PFSK-1 (cell line): ENCODE results near the gene CCDC92B.

ENCODE experiments used
- FOXP2 ChIP-seq: optimal IDR thresholded peaks from 2 replicates; pipeline ENCODE3; 2011; ENCODE audit warnings: borderline replicate concordance, control low read depth, inconsistent platforms; ENCODE audit not compliant: insufficient read depth; ENCODE audit errors: extremely low read length, extremely low read depth
- POLR2AphosphoS5 ChIP-seq: IDR thresholded peaks from 2 replicates; pipeline ENCODE4 v1.6.1; 2012; ENCODE audit warnings: low read depth, mild to moderate bottlenecking, control low read depth, low read length, moderate library complexity
- SIN3A ChIP-seq: IDR thresholded peaks from 2 replicates; pipeline ENCODE4 v1.6.1; 2012; ENCODE audit warnings: mild to moderate bottlenecking, low read length, moderate library complexity, borderline replicate concordance; ENCODE audit not compliant: insufficient read depth
- TAF1 ChIP-seq: IDR thresholded peaks from 2 replicates; pipeline ENCODE4 v1.6.1; 2012; ENCODE audit warnings: low read length, control low read depth, borderline replicate concordance; ENCODE audit not compliant: insufficient read depth
- TF ChIP-seq, protein P1 (sequence below), 2 experiments: IDR thresholded peaks; 2 replicates each; pipeline versions ENCODE4 v1.6.1 to v1.8.0; 2011 to 2012; ENCODE audit warnings: low read depth in 2 of 2, low read length in 2 of 2, control low read depth in 1 of 2, inconsistent platforms in 1 of 2, mild to moderate bottlenecking in 1 of 2, moderate library complexity in 1 of 2; ENCODE audit not compliant: insufficient read depth in 1 of 2

CCDC92B gene

DNA sequence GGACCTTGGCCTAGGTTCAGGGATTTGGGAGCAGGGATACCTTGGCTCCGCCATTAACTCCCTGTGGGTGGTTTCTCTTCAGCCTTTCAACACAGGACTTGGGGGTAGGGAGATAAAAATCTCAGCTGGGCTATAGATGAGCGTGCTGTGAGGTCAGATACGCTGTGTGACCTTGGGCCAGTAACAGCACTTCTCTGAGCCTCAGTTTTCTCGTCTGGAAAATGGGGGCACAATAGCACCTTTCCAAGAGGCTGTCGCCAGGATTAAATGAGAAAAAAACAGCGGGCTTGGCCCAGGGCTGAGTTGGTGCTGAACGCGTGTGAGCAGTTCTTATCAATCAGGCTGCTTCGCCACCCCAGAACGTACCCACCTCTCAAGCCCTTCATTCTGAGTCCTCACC is 17.6 kb downstream of the CCDC92B start:
- TF ChIP-seq POLR2AphosphoS5: no peak
- no peak for TF ChIP-seq TAF1
- no peak for TF ChIP-seq FOXP2
- TF ChIP-seq SIN3A: no peak
- TF ChIP-seq, protein P1, sequence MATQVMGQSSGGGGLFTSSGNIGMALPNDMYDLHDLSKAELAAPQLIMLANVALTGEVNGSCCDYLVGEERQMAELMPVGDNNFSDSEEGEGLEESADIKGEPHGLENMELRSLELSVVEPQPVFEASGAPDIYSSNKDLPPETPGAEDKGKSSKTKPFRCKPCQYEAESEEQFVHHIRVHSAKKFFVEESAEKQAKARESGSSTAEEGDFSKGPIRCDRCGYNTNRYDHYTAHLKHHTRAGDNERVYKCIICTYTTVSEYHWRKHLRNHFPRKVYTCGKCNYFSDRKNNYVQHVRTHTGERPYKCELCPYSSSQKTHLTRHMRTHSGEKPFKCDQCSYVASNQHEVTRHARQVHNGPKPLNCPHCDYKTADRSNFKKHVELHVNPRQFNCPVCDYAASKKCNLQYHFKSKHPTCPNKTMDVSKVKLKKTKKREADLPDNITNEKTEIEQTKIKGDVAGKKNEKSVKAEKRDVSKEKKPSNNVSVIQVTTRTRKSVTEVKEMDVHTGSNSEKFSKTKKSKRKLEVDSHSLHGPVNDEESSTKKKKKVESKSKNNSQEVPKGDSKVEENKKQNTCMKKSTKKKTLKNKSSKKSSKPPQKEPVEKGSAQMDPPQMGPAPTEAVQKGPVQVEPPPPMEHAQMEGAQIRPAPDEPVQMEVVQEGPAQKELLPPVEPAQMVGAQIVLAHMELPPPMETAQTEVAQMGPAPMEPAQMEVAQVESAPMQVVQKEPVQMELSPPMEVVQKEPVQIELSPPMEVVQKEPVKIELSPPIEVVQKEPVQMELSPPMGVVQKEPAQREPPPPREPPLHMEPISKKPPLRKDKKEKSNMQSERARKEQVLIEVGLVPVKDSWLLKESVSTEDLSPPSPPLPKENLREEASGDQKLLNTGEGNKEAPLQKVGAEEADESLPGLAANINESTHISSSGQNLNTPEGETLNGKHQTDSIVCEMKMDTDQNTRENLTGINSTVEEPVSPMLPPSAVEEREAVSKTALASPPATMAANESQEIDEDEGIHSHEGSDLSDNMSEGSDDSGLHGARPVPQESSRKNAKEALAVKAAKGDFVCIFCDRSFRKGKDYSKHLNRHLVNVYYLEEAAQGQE (IDR thresholded peaks at IDR 0.05; ENCODE audit: insufficient read depth in 1 of 2, low read depth in 2 of 2, low read length in 2 of 2): no peak

DNA sequence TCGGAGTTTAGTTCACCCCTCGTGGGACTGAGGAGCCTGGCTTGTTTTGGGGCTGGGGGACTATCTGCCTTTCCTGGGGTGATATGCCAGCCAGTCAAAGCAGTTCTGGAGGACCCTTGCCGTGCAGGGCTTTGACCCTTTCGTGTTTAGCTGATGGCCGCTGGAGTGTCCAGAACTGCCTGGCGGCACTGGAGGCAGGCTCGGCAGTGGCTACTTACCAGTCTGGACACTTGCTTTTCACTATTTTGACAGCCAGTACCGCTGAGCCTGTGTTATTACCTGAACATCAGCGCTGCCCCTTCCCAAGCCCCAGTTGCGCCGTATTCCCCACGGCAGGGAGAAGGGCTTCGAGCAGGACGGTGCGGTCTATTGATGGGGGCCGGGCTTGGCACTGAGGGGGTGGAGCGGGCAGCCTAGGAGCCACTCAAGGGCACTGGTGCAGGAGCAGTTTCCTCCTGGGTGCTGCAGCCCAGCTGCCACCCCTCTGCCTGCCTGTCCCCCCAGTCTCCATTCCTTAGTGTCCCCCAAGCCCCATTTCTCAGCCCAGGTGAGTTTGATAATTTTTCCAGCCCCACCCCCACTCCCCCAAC is 18.6 kb downstream of the CCDC92B start:
- TF ChIP-seq FOXP2 (no peak), TAF1 (no peak), POLR2AphosphoS5 (no peak), SIN3A (no peak)
- TF ChIP-seq, protein P1 (IDR thresholded peaks at IDR 0.05; ENCODE audit: insufficient read depth in 1 of 2, low read depth in 2 of 2, low read length in 2 of 2): no peak

DNA sequence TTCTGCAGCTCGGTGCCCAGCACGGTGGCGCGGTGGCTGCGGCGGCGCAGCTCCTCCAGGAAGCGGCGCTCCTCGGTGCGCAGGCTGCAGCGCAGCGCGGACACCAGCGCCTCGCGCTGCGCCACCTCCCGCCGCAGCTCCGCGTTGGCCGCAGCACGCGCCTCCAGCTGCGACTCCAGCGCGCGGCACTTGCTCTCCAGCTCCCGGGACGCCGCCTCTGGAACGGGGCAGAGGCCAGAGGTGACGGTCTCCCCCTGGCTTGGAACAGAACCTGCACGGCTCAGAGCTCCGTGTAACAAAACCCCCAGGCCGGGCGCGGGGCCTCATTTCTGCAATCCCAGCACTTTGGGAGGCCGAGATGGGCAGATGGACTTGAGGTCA is 24.7 kb downstream of the CCDC92B start:
- TF ChIP-seq FOXP2 (peak; percentile 18), TAF1 (no peak)

DNA sequence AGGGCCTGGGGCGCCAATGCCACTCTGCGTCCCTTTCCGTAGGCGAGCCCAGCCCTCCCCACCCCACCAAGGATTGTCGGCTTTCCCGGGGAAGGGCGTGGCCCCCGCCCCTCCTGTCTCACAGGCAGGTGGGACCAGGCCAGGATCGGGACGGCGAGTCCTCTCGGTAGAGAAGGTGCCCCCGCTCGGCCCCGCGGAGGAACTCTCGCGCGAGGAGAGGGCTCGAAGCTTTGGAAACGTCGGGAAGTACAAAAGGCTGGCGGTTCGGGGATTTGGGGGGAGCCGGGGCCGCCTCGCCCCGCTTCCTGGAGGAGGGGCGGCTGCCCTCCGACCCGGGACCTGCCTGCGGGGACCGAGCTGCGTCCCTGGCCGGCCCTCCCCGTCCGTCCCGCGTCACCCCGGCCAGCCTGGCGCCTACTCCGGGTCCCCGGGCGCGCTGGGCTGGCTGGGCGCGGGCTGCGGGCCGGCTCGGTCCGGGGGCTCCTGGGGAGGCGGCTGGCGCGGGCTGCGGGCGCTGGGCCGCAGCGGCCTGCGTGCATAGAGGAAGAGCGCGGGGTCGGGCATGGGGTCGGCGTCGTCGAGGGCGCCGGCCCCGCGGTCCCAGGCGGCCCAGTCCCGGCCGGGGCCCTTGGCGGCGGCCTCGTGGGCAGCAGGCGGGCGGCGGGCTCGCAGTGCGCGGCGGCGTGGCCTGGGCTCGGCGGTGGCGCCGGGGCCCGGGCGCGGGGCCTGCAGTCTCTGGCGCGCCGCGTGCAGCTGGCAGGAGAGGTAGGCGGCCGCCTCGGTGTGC is 25.3 kb downstream of the CCDC92B start:
- TF ChIP-seq, protein P1 (IDR thresholded peaks at IDR 0.05; ENCODE audit: insufficient read depth in 1 of 2, low read depth in 2 of 2, low read length in 2 of 2): no peak
- no peak for TF ChIP-seq SIN3A
- TF ChIP-seq FOXP2: no peak
- TF ChIP-seq POLR2AphosphoS5: no peak
- no peak for TF ChIP-seq TAF1

DNA sequence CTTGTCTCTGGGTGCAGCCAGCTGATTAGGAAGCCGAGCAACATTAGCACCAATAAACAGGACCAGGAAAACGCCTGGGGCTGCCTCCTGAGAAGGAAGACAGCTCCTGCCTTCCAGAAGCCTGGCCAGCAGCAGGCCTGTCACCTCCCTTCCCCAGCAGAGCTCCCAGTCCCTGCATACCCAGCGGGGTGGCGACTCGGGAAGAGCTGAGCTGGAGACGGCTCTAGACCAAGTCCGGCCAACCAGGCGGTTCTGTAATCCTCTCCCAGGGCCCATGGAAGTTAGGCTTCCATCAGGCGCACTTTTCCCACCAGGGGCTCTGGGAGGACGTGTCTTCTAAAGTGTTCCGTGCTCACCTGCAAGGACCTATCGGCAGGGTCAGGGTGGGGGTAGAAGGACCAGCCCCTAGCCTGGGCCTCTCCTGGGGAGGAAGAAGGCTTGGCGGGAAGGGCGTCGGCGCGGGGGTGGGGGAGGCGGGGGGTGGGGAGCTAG is 25.9 kb downstream of the CCDC92B start:
- TF ChIP-seq TAF1: no peak
- TF ChIP-seq, protein P1 (IDR thresholded peaks at IDR 0.05; ENCODE audit: insufficient read depth in 1 of 2, low read depth in 2 of 2, low read length in 2 of 2): no peak
- TF ChIP-seq SIN3A: no peak
- no peak for TF ChIP-seq POLR2AphosphoS5
- no peak for TF ChIP-seq FOXP2
